Suppressor macrophage treated with lipopolysaccharide for 4 hours (primary cell): ENCODE data around the gene SNAPC2.

ENCODE experiments used
- DNase-seq: peaks from one replicate; pipeline ENCODE4 v3.0.0-alpha.2; 2020

Gene SNAPC2

GRCh38 chr19:7971553-7972520, 51.7 kb downstream of the SNAPC2 start:
- no peak for DNase-seq
